MM.1S (cell line): ENCODE measurements around the gene CCL28.

Experiments used
- DNase-seq: peaks from one replicate; pipeline ENCODE4 v3.0.0-alpha.2; 2015
- H2AFZ ChIP-seq: fragments of 300-600 bp; sonication (generic); 2 replicates; pipeline ENCODE4 v1.6.0; 2016; ENCODE audit warnings: antibody characterized with exemption, low read length
- H3F3A ChIP-seq: fragments of 300-600 bp; sonication (generic); 2 replicates; pipeline ENCODE4 v1.6.1; 2016; ENCODE audit warnings: mild to moderate bottlenecking, antibody characterized with exemption, low read length, moderate library complexity, mixed read lengths; ENCODE audit not compliant: insufficient read depth
- H3K27ac ChIP-seq: fragments of 300-600 bp; sonication (generic); 2 replicates; pipeline ENCODE4 v1.5.1; 2016; ENCODE audit warnings: mild to moderate bottlenecking, low read length
- H3K27me3 ChIP-seq: fragments of 300-600 bp; sonication (generic); replicated peaks from 2 replicates; pipeline ENCODE4 v1.6.0; 2016; ENCODE audit warnings: low read length; ENCODE audit not compliant: insufficient read depth
- H3K36me3 ChIP-seq: fragments of 300-600 bp; sonication (generic); replicated peaks from 2 replicates; pipeline ENCODE4 v1.6.1; 2016; ENCODE audit warnings: mild to moderate bottlenecking, low read length, mixed read lengths; ENCODE audit not compliant: insufficient read depth
- H3K4me1 ChIP-seq: fragments of 300-600 bp; sonication (generic); 2 replicates; pipeline ENCODE4 v1.6.1; 2016; ENCODE audit warnings: low read length, mixed read lengths
- H3K4me2 ChIP-seq: fragments of 300-600 bp; sonication (generic); 2 replicates; pipeline ENCODE4 v1.6.0; 2016; ENCODE audit warnings: low read depth, low read length
- H3K4me3 ChIP-seq: fragments of 300-600 bp; sonication (generic); 2 replicates; pipeline ENCODE4 v1.5.1; 2016; ENCODE audit warnings: low read length, mixed read lengths
- H3K79me2 ChIP-seq: fragments of 300-600 bp; sonication (generic); 2 replicates; pipeline ENCODE4 v1.6.1; 2016; ENCODE audit warnings: mixed run types, low read length, mixed read lengths
- H3K9ac ChIP-seq: fragments of 300-600 bp; sonication (generic); 2 replicates; pipeline ENCODE4 v1.6.1; 2016; ENCODE audit warnings: low read length, mixed read lengths
- H3K9me2 ChIP-seq: fragments of 300-600 bp; sonication (generic); replicated peaks from 2 replicates; pipeline ENCODE4 v1.6.1; 2016; ENCODE audit warnings: mild to moderate bottlenecking, low read length, mixed read lengths; ENCODE audit not compliant: insufficient read depth
- H3K9me3 ChIP-seq: fragments of 300-600 bp; sonication (generic); replicated peaks from 2 replicates; pipeline ENCODE4 v1.6.1; 2016; ENCODE audit warnings: mild to moderate bottlenecking, low read length, mixed read lengths; ENCODE audit not compliant: insufficient read depth
- H4K20me1 ChIP-seq: fragments of 300-600 bp; sonication (generic); 2 replicates; pipeline ENCODE4 v1.6.1; 2016; ENCODE audit warnings: mild to moderate bottlenecking, low read length, moderate library complexity, mixed read lengths; ENCODE audit not compliant: insufficient read depth
- CTCF ChIP-seq: fragments of 300-600 bp; sonication (generic); IDR thresholded peaks from 2 replicates; pipeline ENCODE4 v1.5.1; 2016; ENCODE audit warnings: antibody characterized with exemption, low read length, mixed read lengths
- EZH2 ChIP-seq: fragments of 300-600 bp; sonication (generic); optimal IDR thresholded peaks from 2 replicates; pipeline ENCODE3; 2017; ENCODE audit warnings: low read depth, mild to moderate bottlenecking, antibody characterized with exemption, low read length, mixed read lengths
- EZH2phosphoT487 ChIP-seq: fragments of 300-600 bp; sonication (generic); IDR thresholded peaks from 2 replicates; pipeline ENCODE4 v1.6.1; 2018; ENCODE audit warnings: antibody characterized with exemption, low read length

Gene CCL28

GRCh38 chr5:43437062-43437660 is 25.0 kb upstream of the CCL28 start:
- no peak overlapping the region for H3K9ac ChIP-seq
- no peaks in the 10 kb centered on the region for H3K79me2 ChIP-seq
- H4K20me1 ChIP-seq: no peaks in the 10 kb centered on the region
- H3K4me3 ChIP-seq: no peak overlapping the region
- no peak for DNase-seq
- H3K27me3 ChIP-seq: no peaks in the 10 kb centered on the region
- no peaks in the 10 kb centered on the region for H3F3A ChIP-seq
- no peaks in the 10 kb centered on the region for H3K9me2 ChIP-seq
- no peak overlapping the region for H3K27ac ChIP-seq
- H3K4me1 ChIP-seq: no peaks in the 10 kb centered on the region
- H3K36me3 ChIP-seq: no peaks in the 10 kb centered on the region
- H3K9me3 ChIP-seq: no peaks in the 10 kb centered on the region
- H2AFZ ChIP-seq: no peak overlapping the region
- TF ChIP-seq EZH2phosphoT487 (no peak), EZH2 (no peak), CTCF (no peak)
- H3K4me2 ChIP-seq: no peak overlapping the region

GRCh38 chr5:43433382-43433781 is 21.2 kb upstream of the CCL28 start:
- H3K27me3 ChIP-seq: no peaks in the 10 kb centered on the region
- no peaks in the 10 kb centered on the region for H3K4me1 ChIP-seq
- H3F3A ChIP-seq: no peaks in the 10 kb centered on the region
- no peaks in the 10 kb centered on the region for H3K36me3 ChIP-seq
- H3K9me3 ChIP-seq: no peaks in the 10 kb centered on the region
- no peaks in the 10 kb centered on the region for H3K79me2 ChIP-seq
- no peak overlapping the region for H3K27ac ChIP-seq
- no peak overlapping the region for H3K4me2 ChIP-seq
- no peak overlapping the region for H2AFZ ChIP-seq
- no peak overlapping the region for H3K4me3 ChIP-seq
- DNase-seq: no peak
- no peak for TF ChIP-seq EZH2
- no peak for TF ChIP-seq CTCF
- TF ChIP-seq EZH2phosphoT487: no peak
- H3K9ac ChIP-seq: no peak overlapping the region
- H3K9me2 ChIP-seq: no peaks in the 10 kb centered on the region
- H4K20me1 ChIP-seq: no peaks in the 10 kb centered on the region

GRCh38 chr5:43432486-43433375 is 20.5 kb upstream of the CCL28 start:
- H3K9ac ChIP-seq: no peak overlapping the region
- H3K36me3 ChIP-seq: no peaks in the 10 kb centered on the region
- TF ChIP-seq EZH2: no peak
- no peak for TF ChIP-seq EZH2phosphoT487
- no peak for TF ChIP-seq CTCF
- no peaks in the 10 kb centered on the region for H3F3A ChIP-seq
- no peaks in the 10 kb centered on the region for H3K9me2 ChIP-seq
- H3K27me3 ChIP-seq: no peaks in the 10 kb centered on the region
- H2AFZ ChIP-seq: no peak overlapping the region
- no peak for DNase-seq
- no peak overlapping the region for H3K4me3 ChIP-seq
- H3K9me3 ChIP-seq: no peaks in the 10 kb centered on the region
- H3K4me1 ChIP-seq: no peaks in the 10 kb centered on the region
- no peak overlapping the region for H3K27ac ChIP-seq
- H4K20me1 ChIP-seq: no peaks in the 10 kb centered on the region
- no peak overlapping the region for H3K4me2 ChIP-seq
- no peaks in the 10 kb centered on the region for H3K79me2 ChIP-seq
